ENCODE measurements around the gene IL24.

- TF ChIP-seq CTCF (IDR thresholded peaks at IDR 0.05; ENCODE audit: low read depth, low read length, poor library complexity, severe bottlenecking) (no peak), EZH2phosphoT487 (IDR thresholded peaks at IDR 0.05; ENCODE audit: borderline replicate concordance, low read length) (no peak)
Measured at GRCh38 chr1:206951318-206952100, 54.3 kb downstream of the IL24 start.

Measured in DOHH2 (cell line).